KBM-7 (cell line): ENCODE results near the gene IPO7.

Experiments
- DNase-seq: peaks from one replicate; pipeline ENCODE4 v3.0.0-alpha.2; 2015
- in situ Hi-C: fragments of 300-500 bp; cut with MboI; formaldehyde crosslinking; loops from 2 replicates; pipeline ENCODE4 v1.14.3; 2020; ENCODE audit warnings: low sequenced_read_pairs, low pct_unique_long_range_greater_than_20kb, mixed read lengths

The IPO7 gene

DNA sequence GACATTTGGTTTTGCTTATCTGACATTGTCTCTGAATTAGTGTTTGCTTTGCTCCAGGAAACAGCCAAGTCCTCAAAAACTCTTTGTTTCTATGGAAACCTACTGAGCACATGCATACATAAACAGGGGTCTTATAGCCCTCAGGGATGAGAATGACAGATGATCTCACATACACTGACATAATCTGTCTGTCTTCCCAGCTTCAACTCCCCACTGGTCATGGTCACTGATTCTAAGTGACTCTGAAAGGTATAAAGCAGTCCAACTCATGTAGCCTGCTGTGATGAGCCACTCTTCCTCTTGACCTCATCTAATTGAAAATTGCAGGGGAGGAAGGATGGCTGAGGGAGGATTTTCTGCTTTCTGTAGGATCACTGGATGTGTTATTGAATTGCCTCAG, 89.0 kb downstream of the IPO7 start:
- no peak for DNase-seq
- in situ Hi-C loops = no loop called here

DNA sequence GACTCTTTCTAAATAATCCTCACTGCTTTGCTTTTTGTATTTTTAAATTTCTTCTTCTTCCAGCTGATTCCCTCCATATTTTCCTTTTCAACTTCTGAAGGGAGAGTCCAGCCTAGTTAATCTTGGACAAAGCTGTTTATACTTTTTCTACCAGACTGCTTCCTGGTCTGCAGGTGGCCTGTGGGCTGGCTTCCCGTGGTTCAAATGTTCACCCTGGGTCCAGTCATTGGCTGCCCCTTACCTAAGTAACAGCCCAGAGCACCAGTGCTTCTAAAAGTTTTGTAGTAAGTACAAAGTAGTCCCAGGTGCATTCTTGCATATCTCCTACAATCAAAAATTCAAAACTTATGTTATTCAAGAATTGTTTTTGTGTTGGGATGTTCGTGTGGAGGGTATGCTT, 95.4 kb downstream of the IPO7 start:
- in situ Hi-C loops = no loop called here
- no peak for DNase-seq

DNA sequence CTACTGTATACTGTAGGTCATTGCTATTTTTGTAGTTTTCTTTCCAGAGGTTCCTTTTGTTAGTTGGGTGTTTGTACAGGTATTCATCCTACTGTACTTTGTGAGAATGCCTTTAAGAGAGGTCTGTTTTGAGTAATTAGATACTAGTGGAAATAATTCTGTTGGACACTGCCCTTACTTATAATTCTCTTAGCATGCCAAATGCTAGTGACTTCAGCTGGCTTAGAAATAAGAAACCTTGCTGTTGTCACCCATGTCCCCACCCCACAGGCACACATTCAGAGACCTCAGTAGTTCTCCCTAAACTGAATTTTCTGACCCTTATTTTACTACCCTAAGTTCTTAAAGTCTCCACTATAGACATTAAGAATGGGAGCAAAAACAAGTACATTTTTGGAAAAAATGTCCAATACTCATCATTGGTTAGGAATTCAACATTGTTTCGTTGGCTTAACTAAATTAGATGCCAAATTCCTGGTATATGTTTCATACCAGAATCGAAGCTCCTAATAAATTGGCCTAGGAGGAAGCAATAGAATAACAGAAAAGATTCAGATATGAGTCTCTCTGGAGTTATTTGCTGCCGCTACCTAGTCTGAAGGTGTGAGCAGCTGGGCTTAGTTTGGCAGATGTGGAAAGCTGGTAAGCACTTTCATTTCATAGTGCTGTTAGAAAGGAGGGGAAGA, 104.8 kb downstream of the IPO7 start:
- DNase-seq = no peak
- in situ Hi-C loops = no loop called here

DNA sequence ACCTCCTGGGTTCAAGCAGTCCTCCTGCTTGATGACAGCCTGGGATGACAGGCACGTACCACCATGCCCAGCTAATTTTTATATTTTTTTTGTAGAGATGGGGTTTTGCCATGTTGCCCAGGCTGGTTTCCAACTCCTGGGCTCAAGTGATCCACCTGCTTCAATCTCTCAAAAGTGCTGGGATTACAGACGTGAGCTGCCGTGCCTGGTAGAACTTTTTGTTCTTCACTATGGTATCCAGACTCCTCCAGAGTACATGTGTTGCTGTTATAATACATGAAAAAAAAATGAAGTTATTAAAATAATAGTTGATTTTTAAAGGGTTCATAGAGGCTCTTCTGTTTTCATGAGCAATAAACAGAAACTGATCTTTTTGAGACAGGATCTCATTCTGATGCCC, 105.9 kb downstream of the IPO7 start:
- DNase-seq = no peak
- in situ Hi-C loops = no loop called here

DNA sequence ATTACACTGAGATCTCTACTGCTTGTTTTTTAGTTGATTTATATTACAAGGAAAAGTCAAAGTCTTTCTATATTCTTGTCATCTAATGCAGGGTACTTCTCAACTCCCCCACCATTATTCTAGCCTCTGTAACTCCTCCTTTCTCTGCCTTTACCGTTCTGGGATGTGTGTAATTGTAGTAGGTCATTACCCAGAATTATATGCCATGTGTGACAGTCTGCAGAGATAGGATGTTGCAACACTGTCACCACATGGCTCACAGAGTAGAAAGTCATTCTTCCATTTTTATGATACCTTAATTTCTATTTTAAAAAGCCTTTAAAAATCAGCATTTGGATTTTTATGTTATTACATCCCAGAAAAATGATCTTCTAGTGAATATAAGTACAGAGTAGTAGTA, 109.0 kb downstream of the IPO7 start:
- DNase-seq = peak; percentile 26
- in situ Hi-C loops = no loop called here

DNA sequence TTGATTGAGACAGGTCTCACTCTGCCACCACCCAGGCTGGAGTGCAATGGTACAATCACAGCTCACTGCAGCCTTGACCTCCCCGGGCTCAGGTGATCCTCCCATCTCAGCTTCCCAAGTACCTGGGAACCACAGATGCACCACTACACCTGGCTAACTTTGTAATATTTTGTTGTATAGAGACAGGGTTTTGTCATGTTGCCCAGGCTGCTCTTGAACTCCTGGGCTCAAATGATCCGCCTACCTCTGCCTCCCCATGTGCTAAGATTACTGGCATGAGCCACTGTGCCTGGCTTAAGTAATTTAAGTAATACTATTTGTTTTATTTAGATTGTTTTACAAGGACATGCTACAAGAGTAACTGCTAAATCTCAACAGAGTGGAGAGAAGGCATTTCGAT, 109.9 kb downstream of the IPO7 start:
- in situ Hi-C loops = no loop called here
- DNase-seq = no peak

DNA sequence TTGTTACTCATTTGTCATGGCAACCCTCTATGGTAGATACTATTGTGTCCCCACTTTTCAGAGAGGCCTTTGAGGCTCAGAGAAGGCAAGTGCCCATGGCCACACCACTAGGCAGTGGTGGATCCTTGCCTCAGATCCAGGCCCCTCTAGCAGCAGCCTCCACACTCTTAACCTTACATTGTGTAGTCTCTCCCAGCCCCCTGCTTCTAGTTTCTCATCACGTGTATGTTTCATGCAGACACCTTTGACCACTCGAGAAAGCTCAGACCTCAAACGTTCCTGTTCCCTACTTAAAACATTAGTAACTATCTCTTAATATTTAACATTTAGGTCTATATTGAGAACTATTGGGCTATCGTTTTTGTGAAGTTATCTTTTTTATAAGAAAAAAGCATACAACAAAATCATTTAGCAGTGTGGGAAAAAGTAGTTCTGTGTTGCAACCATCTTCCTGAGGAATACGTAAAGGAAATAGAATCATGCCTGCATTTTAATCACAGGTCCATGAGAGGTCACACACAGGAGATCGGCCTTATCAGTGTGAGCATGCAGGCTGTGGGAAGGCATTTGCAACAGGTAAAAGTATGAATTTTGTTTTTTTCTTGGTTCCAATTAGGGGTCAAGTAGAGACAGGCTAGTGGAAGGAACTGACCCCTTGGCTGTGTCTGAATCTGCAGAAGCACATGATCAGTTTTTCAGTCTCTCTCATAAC, 111.5 kb downstream of the IPO7 start:
- no peak for DNase-seq
- in situ Hi-C loops = no loop called here
